ENCODE results near the gene TMEM114.

Gene TMEM114

GRCh38 chr16:8595783-8596182 is 5.5 kb upstream of the TMEM114 start:
- in situ Hi-C loops (cut with MboI; ENCODE audit: low pct_unique_long_range_greater_than_20kb, low sequenced_read_pairs, unreplicated experiment), result no loop called here
- TF ChIP-seq CTCF (IDR thresholded peaks at IDR 0.05; ENCODE audit: extremely low read depth, insufficient read depth, missing control alignments), result no peak
- DNase-seq (ENCODE audit: low spot score), result no peak

DNA sequence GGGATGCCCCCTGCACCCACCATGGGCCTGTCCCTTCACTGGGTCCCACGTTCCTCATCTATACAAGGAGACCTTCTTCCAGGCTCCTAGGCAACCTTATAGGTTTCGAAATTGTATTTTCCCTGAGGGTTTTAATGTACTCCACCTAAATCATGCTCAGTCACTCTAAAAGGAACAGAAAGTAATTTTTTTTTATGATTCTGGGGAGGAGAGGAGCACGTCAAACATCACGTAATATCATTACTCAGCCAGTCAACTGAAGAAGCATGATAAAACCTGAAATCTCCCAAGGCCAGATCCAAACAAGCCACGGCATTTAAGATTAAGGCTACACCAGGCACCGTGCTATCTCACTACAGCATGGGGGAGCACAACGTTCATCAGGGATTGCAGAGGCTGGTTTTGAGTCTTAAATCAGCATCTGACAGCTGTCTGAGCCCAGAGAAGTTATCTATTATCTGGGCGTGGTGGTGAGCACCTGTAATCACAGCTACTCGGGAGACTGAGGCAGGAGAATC is 3.9 kb upstream of the TMEM114 start:
- no peak for TF ChIP-seq CTCF (IDR thresholded peaks at IDR 0.05; ENCODE audit: extremely low read depth, insufficient read depth, missing control alignments)
- DNase-seq (ENCODE audit: low spot score), result no peak
- in situ Hi-C loops (cut with MboI; ENCODE audit: low pct_unique_long_range_greater_than_20kb, low sequenced_read_pairs, unreplicated experiment), result no loop called here

DNA sequence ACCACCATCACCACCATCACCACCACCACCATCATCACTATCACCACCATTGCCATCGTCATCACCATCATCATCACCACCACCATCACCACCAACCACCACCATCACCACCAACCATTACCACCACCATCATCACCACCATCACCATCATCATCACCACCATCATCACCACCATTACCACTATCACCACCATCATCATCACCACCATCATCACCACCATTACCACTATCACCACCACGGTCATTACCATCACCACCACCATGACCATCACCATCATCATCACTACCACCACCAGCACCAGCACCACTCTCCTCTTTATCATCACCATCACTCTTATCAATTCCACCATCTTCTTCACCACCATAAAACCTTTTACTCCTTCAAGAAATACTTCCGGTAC is 1.1 kb upstream of the TMEM114 start:
- no peak for DNase-seq (ENCODE audit: low spot score)
- TF ChIP-seq CTCF (IDR thresholded peaks at IDR 0.05; ENCODE audit: extremely low read depth, insufficient read depth, missing control alignments), result no peak
- in situ Hi-C loops (cut with MboI; ENCODE audit: low pct_unique_long_range_greater_than_20kb, low sequenced_read_pairs, unreplicated experiment), result no loop called here

DNA sequence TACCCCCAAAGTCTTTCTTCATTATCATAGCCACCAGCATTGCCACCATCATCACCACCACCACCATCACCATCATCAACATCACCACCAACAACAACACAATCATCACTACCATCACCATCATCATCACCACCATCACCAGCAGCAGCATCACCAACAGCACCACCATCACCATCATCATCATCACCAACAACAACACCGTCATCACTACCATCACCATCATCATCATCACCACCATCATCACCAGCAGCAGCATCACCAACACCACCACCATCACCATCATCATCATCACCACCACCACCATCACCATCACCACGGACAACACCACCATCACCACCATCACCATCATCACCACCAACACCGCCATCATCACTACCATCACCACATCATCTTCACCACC is 500 bp upstream of the TMEM114 start:
- in situ Hi-C loops (cut with MboI; ENCODE audit: low pct_unique_long_range_greater_than_20kb, low sequenced_read_pairs, unreplicated experiment), result no loop called here

DNA sequence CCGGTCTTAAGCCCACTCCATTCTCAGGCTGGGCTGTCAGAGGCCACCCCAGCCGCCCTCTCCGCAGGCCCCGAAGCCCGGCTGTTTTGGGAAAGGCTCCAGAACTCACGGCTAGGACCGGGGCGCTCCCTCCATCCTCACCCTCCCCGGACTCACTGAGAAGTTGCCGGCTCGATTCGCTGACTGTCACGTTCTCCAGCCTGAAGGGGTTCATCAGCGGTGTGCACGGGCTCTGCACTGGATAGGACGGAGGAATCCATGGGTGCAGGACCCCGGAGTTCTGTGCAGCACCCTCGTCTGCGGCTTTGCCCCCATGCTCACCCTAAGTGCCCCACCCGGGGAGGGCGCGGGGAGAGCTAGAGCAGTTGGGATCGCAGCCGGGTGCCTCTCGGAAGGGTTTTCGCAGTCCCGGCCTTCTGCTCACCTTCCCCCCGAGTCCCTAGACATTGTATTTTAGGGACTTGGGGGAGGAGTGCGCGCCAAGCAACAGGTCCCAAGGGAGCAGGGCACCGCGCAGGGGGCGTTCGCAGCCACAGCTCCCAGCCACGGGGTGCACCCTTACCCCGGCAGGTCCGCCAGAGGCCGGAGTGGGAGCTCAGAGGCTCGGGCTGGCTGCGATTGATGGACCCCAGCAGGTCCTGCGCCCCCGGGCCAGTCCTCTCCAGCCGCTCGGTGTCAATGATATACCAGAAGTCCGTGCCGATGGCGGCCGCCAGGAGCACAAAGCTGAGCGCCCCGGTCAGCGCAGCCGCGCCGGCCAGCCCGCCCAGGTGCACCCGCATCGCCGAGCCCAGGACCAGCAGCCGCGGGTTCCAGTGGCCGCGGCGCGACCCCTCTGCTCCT is 1.0 kb downstream of the TMEM114 start:
- peak; percentile 39 for DNase-seq (ENCODE audit: low spot score)
- in situ Hi-C loops (cut with MboI; ENCODE audit: low pct_unique_long_range_greater_than_20kb, low sequenced_read_pairs, unreplicated experiment), result no loop called here
- no peak for TF ChIP-seq CTCF (IDR thresholded peaks at IDR 0.05; ENCODE audit: extremely low read depth, insufficient read depth, missing control alignments)

More for the DNA sequence above, 500 bp upstream of the TMEM114 start:
- no peak for TF ChIP-seq CTCF (IDR thresholded peaks at IDR 0.05; ENCODE audit: extremely low read depth, insufficient read depth, missing control alignments)
- DNase-seq (ENCODE audit: low spot score), result no peak

DNA sequence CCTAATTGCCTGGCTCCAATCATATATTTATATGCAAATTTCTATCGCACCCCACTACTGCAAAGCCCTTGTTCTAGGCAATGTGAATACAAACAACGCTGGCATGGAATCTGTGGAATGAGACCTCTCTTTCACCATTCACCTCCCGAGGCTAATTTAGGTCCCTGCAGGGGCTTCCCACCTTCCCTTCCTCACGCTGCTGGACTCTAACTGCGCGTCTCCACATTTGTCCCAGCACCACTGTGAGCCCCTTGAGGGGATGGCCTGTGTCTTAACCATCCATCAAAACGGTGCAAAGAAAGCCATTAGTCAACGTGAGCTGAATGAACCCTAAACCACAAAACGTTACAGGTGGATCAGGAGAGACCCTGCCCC is 1.6 kb downstream of the TMEM114 start:
- in situ Hi-C loops (cut with MboI; ENCODE audit: low pct_unique_long_range_greater_than_20kb, low sequenced_read_pairs, unreplicated experiment), result no loop called here
- DNase-seq (ENCODE audit: low spot score), result no peak
- TF ChIP-seq CTCF (IDR thresholded peaks at IDR 0.05; ENCODE audit: extremely low read depth, insufficient read depth, missing control alignments), result no peak

Measured in GM13977 (cell line).